Tongue (tissue), 2 donors: Measurements from ENCODE around the gene JAKMIP1. TPM values are rescaled to one million over a fixed set of nuclear protein-coding genes. Genes with fewer than 3 reads are reported as not detected.

Experiments
- DNase-seq: peaks from one replicate; pipeline ENCODE4 v3.0.0-alpha.2; 2015
- total RNA-seq: library from RNA; depleted of rRNA; stranded (reverse); fragments of >200 nt; gene quantifications from one replicate; pipeline ENCODE4 v1.2.3, GENCODE V29; 2014

JAKMIP1 gene
- total RNA-seq, 1 donor from 2014 or later: not detected

DNA sequence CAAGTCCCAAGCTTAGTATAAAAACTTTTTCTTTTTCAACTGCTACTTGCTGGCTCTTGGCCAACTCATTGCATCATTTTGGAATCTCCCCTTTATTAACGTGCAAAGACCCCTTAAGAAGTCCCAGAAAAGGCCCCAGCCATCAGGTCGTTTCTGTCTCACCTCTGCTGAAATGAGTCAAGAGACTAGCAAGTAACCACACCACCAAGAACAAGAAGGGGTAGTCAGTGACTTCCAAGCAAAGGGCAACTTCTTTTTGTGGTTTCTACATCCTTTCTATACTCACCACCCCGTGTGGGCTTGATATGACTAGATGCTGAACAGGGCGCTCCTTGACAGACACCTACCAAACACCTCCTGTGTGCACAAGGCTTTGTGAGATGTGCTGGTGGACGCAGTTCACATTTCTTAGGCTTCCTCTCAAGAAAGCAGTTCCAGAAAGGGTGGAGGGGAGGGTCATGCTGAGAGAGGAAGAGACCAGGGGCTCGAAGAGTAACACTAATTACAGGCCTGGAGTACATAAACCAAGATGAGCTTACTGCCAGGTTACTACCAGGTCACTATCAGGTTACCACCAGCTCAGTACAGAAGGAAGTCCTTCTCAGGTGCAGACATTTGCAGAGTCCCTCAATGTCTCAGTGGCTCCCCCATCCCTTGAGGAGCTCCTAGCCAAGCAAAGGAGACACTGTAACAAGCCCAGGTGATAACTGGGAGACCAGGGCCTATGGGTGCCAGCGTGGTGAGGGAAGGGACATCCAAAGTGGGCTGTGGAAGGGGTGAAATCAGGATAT, 19.3 kb downstream of the JAKMIP1 start:
- no peak for DNase-seq

DNA sequence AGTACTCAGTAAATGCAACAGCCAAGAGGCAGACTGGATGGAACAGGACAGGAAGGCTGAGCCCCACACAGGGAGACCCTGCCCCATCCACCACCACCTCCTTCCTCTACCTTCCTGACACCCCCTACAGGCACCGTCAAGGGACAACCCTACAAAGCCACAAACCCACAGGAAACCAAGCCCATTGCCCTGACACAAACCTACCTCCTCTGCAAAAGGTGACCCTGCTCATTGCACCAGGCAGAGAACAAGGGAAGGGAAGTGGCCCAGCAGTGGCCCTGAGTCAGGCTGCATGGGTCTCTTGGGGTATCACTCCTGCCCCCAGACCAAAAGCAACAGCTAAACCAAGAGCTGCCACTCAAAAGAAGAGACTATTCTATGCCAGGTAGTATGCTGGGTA, 21.0 kb downstream of the JAKMIP1 start:
- no peak for DNase-seq

DNA sequence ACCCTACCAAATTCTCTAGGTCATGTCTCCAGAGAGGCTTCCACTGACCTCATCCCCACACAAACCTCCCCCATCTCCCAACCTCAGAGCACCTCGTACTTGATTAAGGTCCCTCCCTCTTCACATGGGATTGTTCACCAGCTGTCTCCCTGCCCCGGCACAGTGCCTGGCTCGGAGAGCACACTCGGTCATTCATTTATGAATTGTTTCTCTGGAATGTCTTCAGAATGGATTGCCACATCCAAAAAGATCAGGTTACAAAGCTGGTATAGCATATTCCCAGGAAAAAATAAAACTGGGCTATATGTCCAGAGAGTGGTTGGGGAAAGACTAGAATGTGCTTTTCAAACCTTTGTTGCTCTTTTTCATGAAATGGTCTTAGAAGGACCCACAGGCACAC, 21.6 kb downstream of the JAKMIP1 start:
- DNase-seq: no peak

DNA sequence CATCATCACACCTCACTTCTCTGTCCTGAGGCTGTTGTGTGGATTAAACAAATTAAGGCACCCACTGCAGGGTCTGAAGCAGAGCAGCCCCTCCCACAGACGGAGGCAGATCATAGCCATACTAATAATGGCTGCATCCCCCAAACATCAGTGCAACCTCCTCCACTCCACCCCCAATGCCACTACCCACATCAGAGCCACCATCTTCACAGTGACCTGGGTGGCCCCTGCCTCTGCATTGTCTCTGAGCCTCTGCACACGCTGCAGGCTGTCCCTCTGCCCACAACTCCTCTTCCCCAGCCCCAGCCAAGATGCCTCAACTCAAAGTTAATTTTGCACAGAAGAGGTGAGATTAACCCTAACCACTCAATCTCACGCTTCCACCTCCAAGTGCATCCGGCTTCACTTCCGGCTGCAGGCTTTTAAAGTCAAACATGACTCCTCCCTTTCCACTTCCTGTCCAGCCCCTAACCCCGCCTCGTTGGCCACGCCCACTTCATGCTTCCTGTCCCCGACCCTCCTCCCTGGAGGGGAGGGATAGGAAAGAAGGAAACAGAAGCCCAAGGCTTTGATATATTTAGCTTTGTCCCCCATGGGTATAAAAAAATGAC, 22.7 kb downstream of the JAKMIP1 start:
- no peak for DNase-seq

DNA sequence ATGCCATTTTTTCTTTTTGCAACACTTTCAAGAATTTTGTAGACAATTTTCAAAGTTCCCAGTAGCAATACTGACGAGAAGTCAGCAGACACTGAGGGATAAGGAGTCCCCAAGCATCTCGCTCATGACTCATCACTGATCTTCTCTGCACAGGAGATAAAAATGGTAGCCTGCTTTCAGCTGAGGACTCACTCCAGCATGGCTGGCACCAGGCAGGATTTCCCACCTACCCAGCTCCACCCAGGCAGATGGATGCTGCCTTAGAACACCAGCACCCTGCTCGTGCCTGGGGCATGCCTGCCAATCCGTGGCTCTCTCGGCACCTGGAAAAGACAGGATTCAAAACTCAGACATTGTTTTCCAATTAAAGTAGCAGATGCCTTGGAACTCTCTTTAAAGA, 24.9 kb downstream of the JAKMIP1 start:
- no peak for DNase-seq

DNA sequence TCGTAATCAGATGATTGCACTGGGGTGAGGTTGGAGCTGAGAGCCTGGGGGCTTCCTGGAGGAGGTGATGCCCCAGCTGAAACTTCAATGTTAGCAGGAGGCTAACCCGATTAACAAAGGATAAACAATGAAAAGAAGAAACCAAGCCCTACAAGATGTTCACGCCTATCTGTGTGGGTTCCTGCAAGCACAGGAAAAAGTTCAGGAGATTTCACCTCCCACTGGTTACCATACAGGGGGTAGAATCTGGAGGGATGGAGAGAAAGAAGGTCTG, 27.5 kb downstream of the JAKMIP1 start:
- no peak for DNase-seq

DNA sequence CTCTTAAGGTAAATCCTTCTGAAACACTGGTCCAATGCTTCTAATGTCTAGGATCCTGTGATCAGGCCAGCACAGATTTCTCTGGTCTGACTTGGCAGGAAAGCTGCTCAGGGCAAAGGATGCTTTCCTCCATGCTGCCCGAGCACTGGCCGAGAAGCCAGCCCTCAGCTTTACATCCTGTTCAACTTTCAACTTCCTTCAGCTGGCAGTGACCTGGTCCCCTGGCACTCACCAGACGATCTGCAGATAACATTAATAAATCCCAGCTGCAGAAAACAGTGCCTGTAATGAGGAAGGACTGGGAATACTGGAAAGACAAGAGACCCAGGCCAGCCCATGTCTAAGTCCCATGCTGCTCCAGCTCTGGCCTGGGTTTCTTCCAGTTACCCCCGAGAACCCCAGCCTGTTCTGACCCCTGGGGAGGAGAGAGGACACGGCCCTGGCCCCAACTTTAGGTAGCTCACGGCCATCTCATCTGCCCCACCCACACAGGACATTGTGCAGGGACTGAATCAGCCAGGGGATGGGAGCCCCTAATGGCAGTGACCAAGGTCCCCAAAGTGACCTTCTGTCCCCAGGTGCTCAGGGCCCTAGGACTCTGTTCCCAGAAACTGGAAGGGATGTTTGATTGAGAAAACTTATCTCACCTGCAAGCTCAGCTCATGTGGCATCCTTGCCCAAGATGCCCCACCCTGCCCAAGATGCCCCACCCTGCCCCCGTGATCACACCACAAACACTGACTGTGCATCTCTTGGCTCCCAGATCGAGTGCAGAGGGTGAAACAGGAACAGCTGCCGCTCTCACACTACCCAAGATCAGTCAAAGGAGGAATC, 28.0 kb downstream of the JAKMIP1 start:
- DNase-seq: no peak

DNA sequence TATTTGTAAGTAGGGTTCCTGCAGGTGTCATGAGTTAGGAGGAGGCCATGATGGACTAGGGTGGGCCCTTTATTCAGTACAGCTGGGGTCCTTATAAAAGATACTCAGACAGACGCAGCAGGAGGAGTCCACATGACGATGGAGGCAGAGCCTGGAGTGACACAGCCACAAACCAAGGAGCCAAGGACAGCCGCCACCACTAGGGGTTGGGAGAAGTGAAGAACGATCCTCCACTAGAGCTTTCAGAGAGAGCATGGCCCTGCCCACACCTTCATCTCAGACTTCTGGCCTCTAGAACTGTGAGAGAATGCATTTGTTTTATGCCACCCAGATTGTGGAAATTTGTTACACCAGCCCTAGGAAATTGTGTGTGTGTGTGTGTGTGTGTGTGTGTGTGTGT, 31.1 kb downstream of the JAKMIP1 start:
- DNase-seq: no peak

DNA sequence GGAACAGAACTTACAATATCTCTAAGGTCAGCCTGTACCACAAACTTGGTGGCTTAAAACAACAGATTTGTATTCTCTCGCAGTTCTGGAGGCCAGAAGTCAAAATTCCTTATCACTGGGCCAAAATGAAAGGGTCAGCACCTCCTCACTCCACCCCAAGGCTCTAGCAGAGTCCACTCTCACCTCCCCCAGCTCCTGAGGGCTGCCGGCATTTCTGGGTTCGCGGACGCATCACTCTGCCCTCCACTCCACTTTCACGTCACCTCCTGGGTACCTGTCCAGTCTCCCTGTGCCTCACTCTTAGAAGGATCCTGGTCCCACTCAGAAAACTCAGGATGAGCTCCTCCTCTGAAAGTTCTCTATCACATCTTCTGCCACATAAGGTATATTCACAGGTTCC, 34.6 kb downstream of the JAKMIP1 start:
- no peak for DNase-seq

DNA sequence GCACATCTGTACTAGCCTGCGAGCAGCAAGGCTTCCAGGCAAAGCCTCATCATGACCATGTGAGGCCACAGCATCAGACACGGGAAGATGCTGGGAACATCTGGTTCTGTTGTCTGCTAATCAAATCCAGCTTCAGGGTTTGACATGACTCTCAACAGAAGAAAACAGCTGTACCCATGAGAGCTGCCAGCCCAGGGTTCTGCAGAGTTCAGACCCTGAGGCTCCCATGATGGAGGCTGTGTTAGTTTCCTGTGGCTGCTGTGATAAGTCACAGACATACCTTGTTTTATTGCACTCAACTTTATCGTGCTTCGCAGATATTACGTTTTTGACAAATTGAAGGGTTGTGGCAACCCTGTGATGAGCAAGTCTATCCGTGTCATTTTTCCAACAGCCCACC, 37.5 kb downstream of the JAKMIP1 start:
- DNase-seq: no peak

DNA sequence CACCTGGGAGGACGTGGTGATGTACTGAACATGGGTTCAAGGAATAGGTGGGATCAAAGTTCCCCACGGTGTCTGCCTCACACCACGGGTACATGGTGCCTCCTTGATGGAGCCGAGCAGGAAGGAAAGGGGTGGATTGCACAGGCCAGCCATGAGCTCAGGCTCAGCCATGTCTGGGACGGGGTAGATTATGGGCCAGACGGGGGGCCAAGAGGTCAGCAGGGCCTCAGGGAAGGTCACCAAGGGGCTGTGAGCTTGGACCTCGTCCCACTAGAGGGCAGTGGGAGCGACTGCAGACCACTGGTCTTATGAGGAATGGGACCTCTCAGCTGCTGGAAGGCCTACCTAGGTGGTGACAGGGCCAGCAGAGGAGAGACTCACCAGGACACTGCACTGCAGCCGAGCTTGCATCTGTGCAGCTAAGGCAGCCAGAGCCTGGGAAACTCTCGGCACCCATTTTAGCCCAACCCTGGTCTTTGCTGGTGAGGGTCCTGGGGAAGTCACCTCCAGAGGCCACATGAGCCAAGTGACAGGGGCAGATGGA, 38.4 kb downstream of the JAKMIP1 start:
- no peak for DNase-seq

DNA sequence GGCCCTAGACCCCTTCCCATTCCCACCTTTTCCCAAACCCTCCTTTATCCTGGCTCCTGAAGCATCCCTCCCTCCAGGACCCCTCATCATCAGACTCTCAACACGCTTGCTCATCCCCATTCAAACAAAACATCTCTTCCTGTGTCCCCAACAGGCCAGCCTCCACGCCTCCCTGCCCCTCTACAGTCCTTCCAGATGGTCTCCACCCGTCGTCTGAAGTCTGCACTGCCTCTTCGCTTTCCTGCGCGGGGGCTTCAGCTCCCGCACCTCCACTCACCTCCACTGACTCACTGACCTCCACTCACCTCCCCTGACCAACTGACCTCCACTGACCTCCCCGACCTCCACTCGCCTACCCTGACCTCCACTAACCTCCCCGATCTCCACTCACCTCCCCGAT, 39.8 kb downstream of the JAKMIP1 start:
- DNase-seq: no peak

DNA sequence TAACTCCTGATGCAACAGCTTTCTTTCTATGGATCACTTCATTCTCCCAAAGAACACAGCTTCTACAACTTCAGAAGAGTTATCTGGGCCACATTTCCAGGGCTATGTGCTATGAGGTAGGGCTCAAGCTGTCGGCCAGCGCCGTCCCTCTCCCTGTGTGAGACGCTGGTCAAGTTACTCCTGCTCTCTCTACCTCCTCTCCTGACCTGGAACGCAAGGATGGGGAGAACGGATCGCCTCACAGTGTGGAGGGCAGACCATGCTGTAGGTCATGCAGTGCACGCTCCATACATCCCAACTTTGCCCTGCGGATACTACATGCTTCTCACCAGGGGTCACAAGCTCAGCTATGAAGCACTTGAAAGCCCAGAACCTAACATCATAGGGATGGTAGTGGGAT, 42.4 kb downstream of the JAKMIP1 start:
- no peak for DNase-seq

DNA sequence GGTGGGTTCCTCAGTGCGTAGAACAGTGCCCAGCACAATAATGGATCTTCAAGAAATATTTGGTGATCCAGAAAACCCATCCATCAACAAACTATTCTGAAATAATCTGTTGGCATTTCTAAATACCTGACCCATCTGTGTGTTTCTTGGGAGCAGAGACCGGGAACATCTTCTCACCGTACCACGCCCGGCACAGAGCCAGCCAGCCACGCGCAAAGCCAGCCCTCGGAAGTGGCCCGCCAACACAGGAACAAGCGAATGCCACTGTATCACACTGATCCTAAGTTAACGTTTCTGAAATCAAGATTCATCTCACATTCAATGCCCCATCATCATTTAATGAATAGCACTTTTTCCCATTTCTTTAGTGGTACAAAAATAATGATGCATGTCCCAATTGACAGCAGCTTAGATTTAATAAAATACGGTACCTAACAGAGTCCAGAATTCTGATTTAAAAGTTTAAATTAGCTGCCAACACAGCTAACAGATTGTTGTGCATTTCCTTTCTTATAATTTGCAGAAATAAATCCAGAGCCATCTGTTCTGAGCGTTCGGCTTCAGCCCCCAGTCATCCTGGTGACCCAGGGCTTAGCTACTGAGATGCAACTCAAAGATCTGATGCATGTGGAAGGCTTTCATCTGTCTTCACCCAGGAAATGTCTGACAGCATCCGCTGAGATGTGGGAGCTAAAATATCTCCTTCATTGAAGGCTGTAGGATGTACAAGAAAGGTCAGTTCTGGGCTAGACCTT, 44.2 kb downstream of the JAKMIP1 start:
- DNase-seq: no peak

DNA sequence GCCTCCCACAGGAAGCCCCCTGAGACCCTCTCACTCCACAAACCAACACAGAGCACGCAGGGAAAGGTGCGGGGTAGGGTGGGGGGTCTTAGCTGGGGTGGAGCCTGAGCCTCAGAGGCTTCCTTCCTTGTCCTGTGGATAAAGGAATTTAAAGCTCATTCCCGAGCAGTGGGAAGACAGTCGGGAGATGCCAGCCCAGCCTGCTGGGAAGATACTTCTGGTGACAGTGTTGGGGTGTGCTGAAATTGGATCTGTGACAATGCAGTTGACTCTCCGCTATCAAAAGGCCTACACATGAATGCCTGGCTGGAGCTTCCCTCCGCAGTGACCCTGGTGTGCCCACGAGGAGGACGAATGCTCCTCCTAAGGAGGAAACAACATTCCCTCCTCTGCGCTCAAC, 45.5 kb downstream of the JAKMIP1 start:
- DNase-seq: no peak

DNA sequence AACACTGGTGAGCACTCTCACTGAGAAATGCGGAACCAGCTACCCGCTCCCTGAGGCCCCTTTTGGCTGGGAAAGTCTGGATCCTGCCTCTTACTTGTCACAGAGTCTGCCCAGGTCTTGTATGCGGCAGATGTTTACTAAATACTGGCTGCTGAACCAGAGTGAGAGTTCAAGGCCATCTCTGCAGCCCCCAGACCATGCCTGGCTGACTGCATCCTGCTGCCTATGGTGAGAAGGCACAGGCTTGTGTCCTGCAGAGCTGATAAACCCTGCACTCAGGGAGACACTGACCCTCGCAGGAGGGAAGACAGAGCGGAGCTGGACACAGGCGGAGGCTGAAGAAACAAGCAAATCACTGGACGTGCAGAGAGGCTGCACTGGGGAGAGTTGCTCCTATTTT, 46.5 kb downstream of the JAKMIP1 start:
- DNase-seq: no peak

DNA sequence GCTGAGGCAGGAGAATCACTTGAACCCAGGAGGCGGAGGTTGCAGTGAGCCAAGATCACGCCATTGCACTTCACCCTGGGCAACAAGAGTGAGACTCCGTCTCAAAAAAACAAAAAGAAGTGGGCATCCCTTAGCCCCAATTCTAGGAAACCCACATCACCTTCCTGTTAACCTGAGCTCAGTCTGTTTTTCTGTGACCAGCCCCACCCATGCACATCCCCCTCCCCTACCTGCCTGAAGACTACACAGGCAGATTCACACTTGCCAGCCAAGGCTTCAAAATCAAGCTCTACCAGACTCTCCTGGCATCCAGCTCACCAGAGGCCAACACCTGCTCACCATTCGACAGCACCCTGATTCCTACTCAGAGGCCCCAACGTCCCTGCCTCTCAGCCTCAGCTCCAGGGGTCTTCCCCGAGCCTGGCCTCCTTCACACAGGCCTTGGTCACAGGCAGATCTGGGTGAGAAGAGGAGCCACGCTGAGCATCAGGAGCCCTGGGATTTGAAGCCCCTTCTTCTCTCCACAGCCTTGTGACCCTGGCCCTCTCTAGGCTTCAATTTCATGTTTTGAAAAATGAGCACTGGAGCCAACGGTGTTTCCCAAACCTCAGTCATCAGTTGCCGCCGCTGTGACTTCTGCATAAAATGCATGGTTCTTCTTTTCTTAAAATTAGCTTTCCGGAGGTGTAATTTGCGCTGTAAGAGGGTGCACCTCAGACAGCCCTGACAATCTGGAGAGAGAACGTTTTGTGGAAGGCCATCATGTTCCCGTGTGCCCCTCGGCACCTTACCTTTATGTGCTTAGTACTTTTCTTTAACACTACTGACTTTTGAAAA, 47.3 kb downstream of the JAKMIP1 start:
- no peak for DNase-seq

DNA sequence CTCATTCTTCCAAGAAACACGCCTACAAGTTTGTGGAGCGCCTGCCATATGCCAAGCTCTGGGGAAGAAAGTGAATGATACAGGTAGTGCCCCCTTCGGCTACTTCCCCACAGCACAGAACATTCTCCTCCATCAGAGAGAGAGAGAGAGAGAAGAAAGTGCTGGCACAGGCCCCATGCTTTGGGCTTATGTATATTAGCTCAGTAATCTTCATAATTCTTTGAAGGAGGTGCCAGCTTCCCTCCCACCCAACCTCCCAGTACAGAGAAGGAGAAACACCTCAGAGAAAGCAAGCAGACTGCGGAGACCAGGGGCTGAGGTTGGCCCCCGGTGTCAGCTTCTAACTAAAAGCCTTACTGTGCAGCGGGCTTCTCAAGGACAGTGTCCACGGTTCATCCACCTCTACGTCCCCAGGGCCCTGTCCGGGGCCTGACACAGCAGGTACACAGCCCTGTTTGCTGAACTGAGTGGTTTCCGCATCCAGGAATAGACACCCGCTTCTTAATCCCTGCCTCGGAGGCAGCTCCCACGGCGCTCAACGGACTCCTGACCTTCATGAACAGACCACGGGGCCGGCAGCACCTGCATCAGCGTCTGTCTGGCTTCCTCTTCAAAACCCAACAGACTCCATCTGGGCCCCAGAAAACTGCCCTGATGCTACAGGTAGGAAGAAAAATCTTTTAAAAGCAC, 50.2 kb downstream of the JAKMIP1 start:
- DNase-seq: no peak

DNA sequence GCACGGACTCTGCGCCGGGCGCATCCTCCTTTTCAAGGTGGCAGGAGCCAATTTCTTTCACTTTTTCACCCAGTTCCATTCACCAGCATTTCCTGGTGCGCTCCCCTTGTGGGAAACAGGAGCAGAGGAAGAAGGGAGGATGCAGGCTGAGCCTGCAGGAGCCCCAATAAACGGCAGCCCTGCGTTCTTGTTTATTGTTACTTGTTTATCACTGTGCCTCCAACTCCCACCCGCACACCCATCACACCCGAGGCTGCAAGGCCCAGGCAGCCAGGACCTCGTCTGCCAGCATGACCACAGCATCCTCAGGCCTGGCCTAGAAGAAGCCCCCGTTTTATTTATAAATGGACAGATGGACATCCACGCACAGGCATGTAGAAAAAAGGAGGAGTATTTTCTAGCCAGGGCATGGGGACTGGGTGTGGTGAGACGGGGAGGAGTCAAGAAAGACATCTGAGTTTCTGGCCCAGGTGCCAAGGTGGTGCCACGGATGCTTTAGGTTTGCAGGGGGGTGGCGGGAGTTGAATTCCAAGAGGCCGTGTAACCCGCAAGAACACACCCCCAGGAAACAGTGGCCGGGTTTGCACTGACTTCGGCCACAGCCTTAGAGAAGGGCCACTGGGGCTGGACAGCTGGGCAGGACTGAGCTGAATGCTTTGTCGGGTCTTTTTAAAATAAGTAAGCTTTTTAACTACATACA, 51.7 kb downstream of the JAKMIP1 start:
- no peak for DNase-seq

DNA sequence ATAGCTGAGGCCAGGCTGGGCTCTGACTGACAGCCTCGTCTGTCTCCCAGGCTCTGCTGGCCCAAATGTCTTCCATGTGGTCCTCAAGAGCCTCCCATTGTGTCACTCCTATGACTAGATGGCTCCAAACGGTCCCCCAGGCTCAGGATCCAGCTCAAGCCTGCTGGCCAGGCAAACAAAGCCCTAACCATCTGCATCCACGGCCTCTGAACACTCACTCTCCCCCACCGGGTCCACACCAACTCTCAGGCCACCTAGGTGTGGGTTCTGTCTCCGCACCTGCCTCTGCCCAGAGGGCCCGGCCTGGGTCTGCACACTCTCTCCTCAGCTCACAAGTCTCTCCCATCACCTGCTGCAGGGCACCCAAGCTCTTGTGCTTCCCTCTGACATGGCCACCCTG, 52.9 kb downstream of the JAKMIP1 start:
- DNase-seq: no peak
